MCF 10A (cell line): Measurements from ENCODE around the gene HDAC7. TPM values are rescaled to one million over a fixed set of nuclear protein-coding genes. Genes with fewer than 3 reads are reported as not detected.
A peak's percentile ranks its signal among the peaks of the same experiment; 100 is the strongest.

Experiments
- BruUV-seq: library from RNA; stranded (reverse); fragments of 400-500 nt; replicated peaks from 2 replicates; lab custom pipeline; 2021; lab: Mats Ljungman, UMichigan
- CTCF ChIA-PET: fragments of 300-600 bp; sonication (Branson Sonifier 250); formaldehyde crosslinking; extraction: SDS; loops from one replicate; lab custom pipeline; 2021; ENCODE audit warnings: antibody characterized with exemption, inconsistent platforms; lab: Yijun Ruan, JAX
- POLR2A ChIA-PET: fragments of 300-600, 350-650 bp; sonication (Branson Sonifier 250); formaldehyde crosslinking; extraction: SDS; loops from one replicate; lab custom pipeline; 2020; ENCODE audit warnings: antibody characterized with exemption, inconsistent platforms; lab: Yijun Ruan, JAX
- DNase-seq: peaks from one replicate; pipeline ENCODE4 v3.0.0-alpha.2; 2018; ENCODE audit not compliant: unreplicated experiment
- H3K27ac Mint-ChIP-seq: one replicate; pipeline ENCODE4 v1.8.0; 2022; ENCODE audit warnings: mild to moderate bottlenecking, low read depth, mixed read lengths; ENCODE audit not compliant: unreplicated experiment
- H3K27me3 Mint-ChIP-seq: one replicate; pipeline ENCODE4 v1.8.0; 2022; ENCODE audit warnings: mixed read lengths; ENCODE audit not compliant: insufficient read depth, unreplicated experiment
- H3K36me3 Mint-ChIP-seq: one replicate; pipeline ENCODE4 v1.8.0; 2022; ENCODE audit warnings: mild to moderate bottlenecking, moderate library complexity, mixed read lengths; ENCODE audit not compliant: insufficient read depth, unreplicated experiment
- H3K4me1 Mint-ChIP-seq: one replicate; pipeline ENCODE4 v1.8.0; 2022; ENCODE audit warnings: mixed read lengths; ENCODE audit not compliant: insufficient read depth, unreplicated experiment
- H3K4me3 Mint-ChIP-seq: one replicate; pipeline ENCODE4 v1.8.0; 2022; ENCODE audit warnings: mild to moderate bottlenecking, moderate library complexity, mixed read lengths; ENCODE audit not compliant: unreplicated experiment
- H3K9me3 Mint-ChIP-seq: one replicate; pipeline ENCODE4 v1.8.0; 2022; ENCODE audit warnings: mixed read lengths; ENCODE audit not compliant: unreplicated experiment
- CTCF ChIP-seq: fragments of 200-600 bp; IDR thresholded peaks from one replicate; pipeline ENCODE4 v1.8.0; 2022; ENCODE audit warnings: antibody characterized with exemption, mild to moderate bottlenecking; ENCODE audit not compliant: unreplicated experiment
- intact Hi-C: fragments of 100-400 bp; cut with micrococcal nuclease; formaldehyde crosslinking; loops from 2 replicates; pipeline ENCODE4 v1.14.1; 2022
- total RNA-seq: library from RNA; stranded (reverse); gene quantifications from 2 replicates; pipeline ENCODE4 v1.2.3, GENCODE V29; 2022

Gene HDAC7
- total RNA-seq, 1 experiment from 2014 or later, result 80.1 TPM

- POLR2A ChIA-PET, result interaction anchor here (1.3 to 4.8 kb wide), 3 partner anchors 14 to 53 kb away, joined by 4 to 29 read pairs (median 6); partner anchors contain the start of gene HDAC7
Measured at GRCh38 chr12:47834199-47834903, 14.6 kb upstream of the HDAC7 start.

GRCh38 chr12:47833591-47834012 lies 13.9 kb upstream of the HDAC7 start:
- POLR2A ChIA-PET, result interaction anchor here (1.2 to 1.4 kb wide), 3 partner anchors 14 to 15 kb away, joined by 3 to 6 read pairs (median 4); partner anchors contain the start of gene HDAC7
- H3K9me3 Mint-ChIP-seq, result no peaks in the 10 kb centered on the region
- no TSS peak for BruUV-seq
- CTCF ChIA-PET, result interaction anchor here (0.7 to 19.9 kb wide), 8 partner anchors 12 to 119 kb away, joined by 3 to 622 read pairs (median 5); partner anchors contain the start of genes HDAC7 and SLC48A1
- H3K36me3 Mint-ChIP-seq, result no peaks in the 10 kb centered on the region
- no peaks in the 10 kb centered on the region for H3K27me3 Mint-ChIP-seq
- DNase-seq, result no peak
- peaks cover 39% of the 10 kb centered on the region for H3K4me1 Mint-ChIP-seq
- no peak overlapping the region for H3K4me3 Mint-ChIP-seq
- TF ChIP-seq CTCF, result no peak
- peak overlapping the region; percentile 73 for H3K27ac Mint-ChIP-seq
- intact Hi-C loops, result no loop called here

More at GRCh38 chr12:47834199-47834903, 14.6 kb upstream of the HDAC7 start:
- Mint-ChIP-seq H3K9me3 (no peaks in the 10 kb centered on the region), H3K27ac (no peak overlapping the region), H3K4me1 (peaks cover 37% of the 10 kb centered on the region), H3K4me3 (no peak overlapping the region), H3K27me3 (no peaks in the 10 kb centered on the region), H3K36me3 (no peaks in the 10 kb centered on the region)
- intact Hi-C loops, result no loop called here
- CTCF ChIA-PET, result interaction anchor here (0.5 to 19.9 kb wide), 8 partner anchors 13 to 249 kb away, joined by 3 to 622 read pairs (median 6); partner anchors contain the start of genes HDAC7 and SLC48A1
- DNase-seq, result no peak
- TF ChIP-seq CTCF, result no peak
- no TSS peak for BruUV-seq

GRCh38 chr12:47832263-47832933 lies 12.7 kb upstream of the HDAC7 start:
- H3K9me3 Mint-ChIP-seq, result no peaks in the 10 kb centered on the region
- TF ChIP-seq CTCF, result no peak
- no peak overlapping the region for H3K27ac Mint-ChIP-seq
- intact Hi-C loops, result no loop called here
- H3K4me3 Mint-ChIP-seq, result no peak overlapping the region
- BruUV-seq, result no TSS peak
- no peaks in the 10 kb centered on the region for H3K36me3 Mint-ChIP-seq
- CTCF ChIA-PET, result interaction anchor here (0.7 to 19.9 kb wide), 11 partner anchors 7 to 126 kb away, joined by 3 to 622 read pairs (median 5); partner anchors contain the start of genes RPAP3 and SLC48A1
- H3K27me3 Mint-ChIP-seq, result no peaks in the 10 kb centered on the region
- H3K4me1 Mint-ChIP-seq, result peaks cover 43% of the 10 kb centered on the region
- no peak for DNase-seq
- POLR2A ChIA-PET, result interaction anchor here (0.6 to 5.3 kb wide), 6 partner anchors 10 to 94 kb away, joined by 3 to 110 read pairs (median 4); partner anchors contain the start of gene HDAC7
